Fibroblast of lung (primary cell): Measurements from ENCODE around the gene IRAK1.

Experiments used
- CTCF ChIP-seq, 2 donors: IDR thresholded peaks in 1 of 2; conservative IDR thresholded peaks in 1 of 2; 1 replicate in 1 of 2; 2 replicates in 1 of 2; pipeline ENCODE4 v1.5.1; 2011 to 2012; ENCODE audit warnings: low read length in 2 of 2, control low read depth in 1 of 2, inconsistent platforms in 1 of 2, low read depth in 1 of 2, mild to moderate bottlenecking in 1 of 2
- EZH2 ChIP-seq: IDR thresholded peaks from 2 replicates; pipeline ENCODE4 v1.5.1; 2012; ENCODE audit warnings: low read length, control low read depth, mild to moderate bottlenecking; ENCODE audit errors: missing control alignments

DNA sequence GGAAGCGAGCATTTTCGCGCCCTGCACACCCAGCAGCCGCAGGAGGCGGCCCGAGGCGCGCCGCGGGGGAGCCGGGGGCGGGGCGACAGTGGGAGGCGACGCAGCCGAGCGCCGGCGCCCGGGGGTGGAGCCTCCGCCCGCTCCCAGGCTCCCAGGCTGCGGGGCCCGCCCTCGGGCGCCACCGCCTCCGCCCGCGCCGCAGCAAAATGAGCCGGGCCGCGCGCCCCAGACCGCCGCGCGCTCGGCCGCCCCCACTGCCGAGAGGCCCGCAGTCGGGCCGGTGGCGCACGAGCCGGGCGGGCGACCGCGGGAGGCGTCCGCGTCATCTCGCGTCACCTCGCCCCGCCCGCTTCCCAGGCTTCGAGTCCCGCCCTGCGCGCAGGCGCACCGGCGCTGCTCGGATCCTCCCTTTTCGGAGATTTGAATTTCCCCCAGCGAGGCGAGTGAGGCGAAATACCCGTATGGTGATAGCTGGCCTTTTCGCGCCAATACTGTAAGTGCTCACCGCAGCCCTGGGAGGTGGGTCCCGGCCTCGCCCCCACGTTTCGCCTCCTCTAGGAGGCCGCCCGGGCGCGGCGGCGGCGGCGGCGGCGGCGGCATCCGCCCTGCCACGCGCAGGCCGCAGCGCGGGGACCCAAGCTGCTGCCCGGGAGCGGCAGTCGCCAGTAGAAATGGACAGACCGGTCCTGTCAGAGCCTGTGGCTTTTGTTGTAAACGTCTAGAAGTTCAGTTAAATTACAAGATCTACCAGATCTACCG, 47.2 kb downstream of the IRAK1 start, which contains the start of gene TMEM187:
- TF ChIP-seq CTCF (conservative IDR thresholded peaks at IDR 0.05 in 1 of 2, IDR thresholded peaks at IDR 0.05 in 1 of 2; ENCODE audit: low read depth in 1 of 2, low read length in 2 of 2) = no peak
- no peak for TF ChIP-seq EZH2
